Gastroesophageal sphincter (tissue), 4 donors: Measurements from ENCODE around the gene DNAH8. TPM values are rescaled to one million over a fixed set of nuclear protein-coding genes. Genes with fewer than 3 reads are reported as not detected.

Source experiments
- ATAC-seq: fragments of 150-250 bp; one replicate; pipeline ENCODE4 v1.9.1; 2016; ENCODE audit warnings: mild to moderate bottlenecking, moderate library complexity
- H3K27ac ChIP-seq, 4 donors: fragments of 200-600 bp; sonication (generic) in 3 of 4; 1 replicate in 3 of 4; 2 replicates in 1 of 4; pipeline ENCODE4 v1.5.1; 2016 to 2019
- H3K27me3 ChIP-seq: fragments of 200-600 bp; sonication (generic); one replicate; pipeline ENCODE4 v1.5.1; 2019
- H3K36me3 ChIP-seq, 2 donors: fragments of 200-600 bp; sonication (generic); one replicate each; pipeline ENCODE4 v1.5.1; 2019; ENCODE audit warnings: control low read depth in 1 of 2
- H3K4me1 ChIP-seq, 3 donors: fragments of 200-600 bp; sonication (generic); 1 replicate in 2 of 3; 2 replicates in 1 of 3; pipeline ENCODE4 v1.5.1; 2016 to 2019; ENCODE audit warnings: control low read depth in 2 of 3
- H3K4me3 ChIP-seq, 2 donors: fragments of 200-600 bp; sonication (generic); one replicate each; pipeline ENCODE4 v1.5.1; 2019; ENCODE audit warnings: mild to moderate bottlenecking in 1 of 2, moderate library complexity in 1 of 2
- H3K9me3 ChIP-seq, 3 donors: fragments of 200-600 bp; sonication (generic); one replicate each; pipeline ENCODE4 v1.5.1; 2017 to 2019; ENCODE audit warnings: control low read depth in 2 of 3
- EP300 ChIP-seq: sonication (generic); formaldehyde crosslinking; IDR thresholded peaks from one replicate; pipeline ENCODE4 v1.6.1; 2017; ENCODE audit warnings: antibody characterized with exemption, mild to moderate bottlenecking
- POLR2A ChIP-seq, 2 donors: fragments of 450-650 bp; IDR thresholded peaks; one replicate each; pipeline ENCODE4 v1.6.1; 2017; ENCODE audit warnings: antibody characterized with exemption in 2 of 2, mild to moderate bottlenecking in 2 of 2, moderate library complexity in 1 of 2
- POLR2AphosphoS5 ChIP-seq: sonication (generic); formaldehyde crosslinking; IDR thresholded peaks from one replicate; pipeline ENCODE4 v1.6.1; 2017; ENCODE audit warnings: antibody characterized with exemption
- WGBS, 2 donors: methylation state at CpG; one replicate each; pipeline ENCODE4 v1.1.5; 2018; ENCODE audit warnings: low coverage in 1 of 2; 5-methylcytosine and 5-hydroxymethylcytosine counted together
- total RNA-seq, 4 donors: library from RNA; depleted of rRNA; stranded (reverse); fragments of >200 nt; gene quantifications; one replicate each; pipeline ENCODE4 v1.1.0, GENCODE V29; 2016
- TF ChIP-seq, protein P1 (sequence below), 4 experiments: fragments of 200-600 bp in 2 of 4; fragments of 450-650 bp in 2 of 4; sonication (generic) in 1 of 4; IDR thresholded peaks; one replicate each; pipeline ENCODE4 v1.5.1; 2017 to 2019; ENCODE audit warnings: antibody characterized with exemption in 4 of 4, mild to moderate bottlenecking in 2 of 4, moderate library complexity in 2 of 4

Gene DNAH8
- total RNA-seq, 4 donors from 2014 or later, result not detected

DNA sequence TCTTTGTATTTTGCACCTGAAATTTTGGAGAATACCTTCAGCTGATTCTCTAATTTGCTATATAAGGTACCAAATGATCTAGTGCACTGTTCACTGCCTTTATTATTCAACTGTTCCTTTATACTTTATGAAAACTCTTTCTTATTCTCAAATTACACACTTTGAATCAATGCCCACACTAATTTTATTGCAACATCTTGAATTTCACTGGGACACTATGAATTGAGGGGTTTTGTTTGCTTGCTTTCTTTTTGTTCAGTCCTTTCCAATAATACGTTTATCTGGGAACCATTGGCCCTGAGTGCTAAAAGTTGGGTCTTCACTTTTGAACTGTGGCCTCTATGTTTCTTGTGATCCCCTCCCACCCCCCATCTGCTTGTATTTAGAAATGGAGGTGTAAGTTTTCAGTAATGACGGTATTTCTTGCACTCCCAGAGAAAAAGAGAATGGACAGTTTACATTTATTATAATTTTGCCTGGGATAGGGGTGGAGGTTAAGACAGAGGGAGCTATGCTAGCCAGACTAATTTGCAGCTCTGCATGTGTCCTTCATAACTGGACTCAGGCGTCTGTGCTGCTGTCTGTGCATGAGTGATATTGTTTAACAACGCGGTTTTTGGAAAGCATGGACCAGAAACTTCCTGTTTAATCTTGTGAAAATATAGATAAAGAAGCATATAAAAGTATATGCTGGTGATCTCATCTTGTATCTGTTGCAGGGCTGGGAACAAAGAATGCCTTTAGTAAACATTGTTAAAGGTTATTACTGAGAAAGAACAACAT lies 98.1 kb downstream of the DNAH8 start:
- Histone ChIP-seq H3K9me3 (no peaks in the 10 kb centered on the region), H3K4me1 (no peaks in the 10 kb centered on the region), H3K27ac (no peak overlapping the region), H3K4me3 (no peak overlapping the region), H3K36me3 (no peaks in the 10 kb centered on the region), H3K27me3 (peaks cover 23% of the 10 kb centered on the region)
- ATAC-seq, result no peak
- no peak for TF ChIP-seq POLR2A (IDR thresholded peaks at IDR 0.05)
- TF ChIP-seq, protein P1, sequence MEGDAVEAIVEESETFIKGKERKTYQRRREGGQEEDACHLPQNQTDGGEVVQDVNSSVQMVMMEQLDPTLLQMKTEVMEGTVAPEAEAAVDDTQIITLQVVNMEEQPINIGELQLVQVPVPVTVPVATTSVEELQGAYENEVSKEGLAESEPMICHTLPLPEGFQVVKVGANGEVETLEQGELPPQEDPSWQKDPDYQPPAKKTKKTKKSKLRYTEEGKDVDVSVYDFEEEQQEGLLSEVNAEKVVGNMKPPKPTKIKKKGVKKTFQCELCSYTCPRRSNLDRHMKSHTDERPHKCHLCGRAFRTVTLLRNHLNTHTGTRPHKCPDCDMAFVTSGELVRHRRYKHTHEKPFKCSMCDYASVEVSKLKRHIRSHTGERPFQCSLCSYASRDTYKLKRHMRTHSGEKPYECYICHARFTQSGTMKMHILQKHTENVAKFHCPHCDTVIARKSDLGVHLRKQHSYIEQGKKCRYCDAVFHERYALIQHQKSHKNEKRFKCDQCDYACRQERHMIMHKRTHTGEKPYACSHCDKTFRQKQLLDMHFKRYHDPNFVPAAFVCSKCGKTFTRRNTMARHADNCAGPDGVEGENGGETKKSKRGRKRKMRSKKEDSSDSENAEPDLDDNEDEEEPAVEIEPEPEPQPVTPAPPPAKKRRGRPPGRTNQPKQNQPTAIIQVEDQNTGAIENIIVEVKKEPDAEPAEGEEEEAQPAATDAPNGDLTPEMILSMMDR (IDR thresholded peaks at IDR 0.05), result no peak
- TF ChIP-seq POLR2AphosphoS5, result no peak
- WGBS, 2 donors, result 12 to 25% methylated on average over 4 to 5 of the region's 5 CpGs

DNA sequence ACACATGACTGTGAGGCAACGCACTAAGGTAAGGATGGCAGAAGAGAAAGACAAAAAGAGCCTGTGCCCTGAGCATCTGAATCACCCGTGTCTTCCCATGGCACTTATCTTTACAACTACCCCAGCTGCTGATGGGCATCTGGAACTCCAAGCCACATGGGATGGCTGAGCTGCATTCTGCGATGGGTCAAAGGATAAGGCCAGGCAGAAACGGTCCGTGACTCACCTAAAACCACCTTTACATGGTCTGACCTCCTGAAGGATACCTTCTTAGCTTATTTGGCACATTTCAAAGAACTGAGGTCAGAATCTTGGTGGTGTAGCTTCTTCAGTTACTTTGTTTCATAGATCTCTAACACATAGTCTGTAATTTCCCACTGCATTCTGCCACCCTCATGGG lies 99.7 kb downstream of the DNAH8 start:
- WGBS, 2 donors, result 68 to 100% methylated on average over 1 to 5 of the region's 5 CpGs
- H3K27me3 ChIP-seq, result peaks cover 29% of the 10 kb centered on the region

DNA sequence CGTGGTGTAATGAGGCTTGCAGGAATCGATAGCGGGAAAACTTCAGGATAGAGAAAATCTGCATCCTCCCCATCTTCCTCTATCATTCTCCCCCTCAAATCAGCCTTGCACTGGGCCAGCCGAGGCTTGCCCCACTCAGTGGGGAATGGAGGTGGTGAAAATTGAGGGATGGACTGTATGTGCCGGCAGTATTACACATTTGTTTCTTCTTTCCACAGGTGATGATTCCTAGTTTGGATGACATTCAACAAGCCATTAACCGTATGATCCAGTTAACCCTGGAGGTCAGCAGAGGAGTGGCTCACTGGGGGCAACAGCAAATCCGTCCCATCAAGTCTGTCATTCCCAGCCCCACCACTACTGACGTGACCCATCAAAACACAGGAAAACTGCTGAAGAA lies 100.1 kb downstream of the DNAH8 start:
- H3K9me3 ChIP-seq, result no peaks in the 10 kb centered on the region
- no peaks in the 10 kb centered on the region for H3K36me3 ChIP-seq
- WGBS, 2 donors, result 49 to 77% methylated on average over 5 to 8 of the region's 8 CpGs
- no peak overlapping the region for H3K4me3 ChIP-seq
- ATAC-seq, result no peak
- no peak for TF ChIP-seq EP300
- TF ChIP-seq, protein P1 (IDR thresholded peaks at IDR 0.05), result no peak
- no peak for TF ChIP-seq POLR2A (IDR thresholded peaks at IDR 0.05)
- TF ChIP-seq POLR2AphosphoS5, result no peak
- H3K27me3 ChIP-seq, result peaks cover 29% of the 10 kb centered on the region
- no peaks in the 10 kb centered on the region for H3K4me1 ChIP-seq
- no peak overlapping the region for H3K27ac ChIP-seq

More for the DNA sequence above, 99.7 kb downstream of the DNAH8 start:
- Histone ChIP-seq H3K27ac (no peak overlapping the region), H3K9me3 (no peaks in the 10 kb centered on the region), H3K36me3 (no peaks in the 10 kb centered on the region), H3K4me3 (no peak overlapping the region), H3K4me1 (no peaks in the 10 kb centered on the region)
- no peak for ATAC-seq
- TF ChIP-seq POLR2AphosphoS5 (no peak), POLR2A (IDR thresholded peaks at IDR 0.05) (no peak), EP300 (no peak)
- TF ChIP-seq, protein P1 (IDR thresholded peaks at IDR 0.05), result no peak

DNA sequence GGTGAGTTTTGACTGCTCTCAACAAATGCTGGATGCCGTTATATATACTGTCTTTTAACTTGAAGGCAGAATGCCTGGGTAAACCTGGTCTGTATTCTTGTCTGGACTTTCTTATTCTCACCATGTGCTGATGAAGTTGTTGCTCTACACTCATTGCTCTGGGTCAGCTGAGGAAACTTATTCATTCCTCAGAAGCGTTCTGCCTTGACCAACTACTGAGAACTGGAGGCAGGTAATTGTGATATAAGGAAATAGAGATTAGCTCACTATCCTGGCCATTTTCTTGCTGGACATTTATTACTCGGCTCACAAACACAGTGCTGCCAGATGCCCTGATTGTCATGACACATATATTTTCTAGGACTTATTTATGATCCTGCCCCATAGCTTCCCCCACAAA lies 103.6 kb downstream of the DNAH8 start:
- no peak overlapping the region for H3K27ac ChIP-seq
- no peak for ATAC-seq
- H3K27me3 ChIP-seq, result peaks cover 19% of the 10 kb centered on the region
- no peaks in the 10 kb centered on the region for H3K9me3 ChIP-seq
- no peaks in the 10 kb centered on the region for H3K36me3 ChIP-seq
- H3K4me3 ChIP-seq, result no peak overlapping the region
- no peaks in the 10 kb centered on the region for H3K4me1 ChIP-seq
- WGBS, 2 donors, result 70 to 85% methylated on average over 3 of the region's 3 CpGs
- TF ChIP-seq EP300 (no peak), POLR2A (IDR thresholded peaks at IDR 0.05) (no peak), POLR2AphosphoS5 (no peak)
- TF ChIP-seq, protein P1 (IDR thresholded peaks at IDR 0.05), result no peak

DNA sequence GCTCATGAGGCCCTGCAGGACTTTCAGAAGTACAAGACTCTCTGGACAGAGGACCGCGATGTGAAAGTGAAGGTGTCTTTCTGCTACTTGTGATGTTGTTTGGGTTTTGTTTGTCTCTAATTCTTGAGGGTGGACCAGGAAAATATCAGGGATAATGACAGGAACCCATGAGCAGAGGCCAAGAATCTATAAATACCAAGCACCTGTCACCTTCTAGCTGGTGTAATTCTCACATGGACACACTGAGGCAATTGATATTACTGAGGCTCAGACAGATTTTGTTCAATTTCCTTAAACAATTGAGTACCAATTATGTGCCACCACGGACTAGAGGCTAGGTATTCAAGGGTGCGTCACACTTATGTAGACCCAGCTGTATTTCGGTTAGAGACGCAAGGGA lies 107.9 kb downstream of the DNAH8 start:
- Histone ChIP-seq H3K9me3 (no peaks in the 10 kb centered on the region), H3K36me3 (no peaks in the 10 kb centered on the region), H3K27me3 (peaks cover 6% of the 10 kb centered on the region), H3K4me3 (no peak overlapping the region), H3K4me1 (no peaks in the 10 kb centered on the region), H3K27ac (no peak overlapping the region)
- no peak for ATAC-seq
- TF ChIP-seq POLR2A (IDR thresholded peaks at IDR 0.05) (no peak), EP300 (no peak), POLR2AphosphoS5 (no peak)
- TF ChIP-seq, protein P1 (IDR thresholded peaks at IDR 0.05), result no peak
- 94% methylated on average over 6 of the region's 6 CpGs; no CpG with 5 or more reads in 1 of the 2 donors for WGBS, 2 donors
